Measurements from ENCODE around the gene ABCC5.

The ABCC5 gene

DNA sequence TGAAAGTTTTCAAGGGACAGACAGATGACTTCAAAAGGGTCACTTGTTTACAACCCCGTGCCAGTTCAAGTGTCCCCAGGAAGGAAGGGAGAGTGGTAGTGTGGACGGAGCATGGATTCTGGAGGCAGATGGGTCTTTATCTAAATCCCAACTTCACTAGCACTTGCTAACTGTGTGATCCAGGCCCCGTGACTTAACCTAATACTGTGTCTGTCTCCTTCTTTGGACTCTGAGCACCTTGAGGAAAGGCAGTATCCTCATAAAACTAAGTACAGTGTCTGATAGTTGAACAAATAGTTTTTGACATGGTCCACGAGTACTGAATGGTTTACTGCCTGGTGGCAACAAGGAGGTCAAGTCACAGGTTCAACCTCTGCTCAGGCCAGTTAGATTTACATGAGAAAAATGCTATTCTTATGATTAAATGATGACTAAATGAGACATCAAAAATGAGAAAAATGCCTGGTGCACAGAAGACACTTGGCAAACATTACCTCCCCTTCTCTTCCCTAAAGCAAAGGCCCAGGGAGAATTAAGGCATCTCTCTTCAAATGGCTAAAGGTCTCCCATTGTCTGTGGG lies 48.9 kb downstream of the ABCC5 start:
- DNase-seq: no peak

- no peak for DNase-seq
These were observed 50.0 kb downstream of the ABCC5 start for GRCh38 chr3:183967693-183968092.

DNA sequence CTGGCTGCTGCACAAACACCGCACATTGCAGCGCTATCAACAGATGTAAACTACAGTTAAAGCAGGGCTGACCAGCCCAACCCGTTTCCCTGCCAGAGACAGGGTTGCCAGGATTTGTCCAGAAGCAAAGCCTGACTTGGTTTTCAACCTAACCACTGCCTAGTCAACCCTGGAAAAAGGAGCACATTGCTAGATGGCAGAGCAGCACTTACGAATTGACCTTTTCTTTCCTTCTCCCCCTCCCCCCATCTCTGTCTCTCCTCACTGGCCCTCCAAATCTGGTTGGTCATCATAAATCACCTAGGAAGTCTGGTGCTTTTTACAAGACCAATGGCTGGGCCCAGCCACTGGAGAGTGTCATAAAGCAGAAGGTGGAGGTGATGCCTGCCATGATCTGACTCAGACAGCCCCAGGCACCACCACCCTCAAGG lies 51.3 kb downstream of the ABCC5 start:
- no peak for DNase-seq

GRCh38 chr3:183962807-183963206 lies 54.9 kb downstream of the ABCC5 start:
- no peak for DNase-seq

DNA sequence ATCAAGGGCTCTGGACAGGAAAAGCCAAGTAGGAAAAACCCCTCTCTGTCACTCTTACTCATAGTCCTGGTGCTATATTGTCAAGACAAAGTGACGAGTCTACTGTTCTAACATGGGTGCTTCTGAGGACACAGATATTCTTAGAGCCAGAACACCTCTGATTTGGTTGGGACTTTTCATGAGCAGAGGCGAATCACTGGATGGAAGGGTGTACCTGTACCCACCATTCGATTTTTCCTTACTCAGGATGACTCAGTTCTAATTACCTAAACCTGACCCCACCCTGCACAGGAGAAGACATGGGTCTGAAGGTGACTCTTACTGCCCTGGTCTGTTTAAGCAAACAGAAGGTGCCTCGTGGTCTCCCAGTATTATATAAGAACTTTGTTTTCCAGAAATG lies 58.5 kb downstream of the ABCC5 start:
- DNase-seq: no peak

- no peak for DNase-seq
These were observed 58.9 kb downstream of the ABCC5 start for GRCh38 chr3:183958775-183959174.

GRCh38 chr3:183958226-183958625 lies 59.5 kb downstream of the ABCC5 start:
- DNase-seq: no peak

DNA sequence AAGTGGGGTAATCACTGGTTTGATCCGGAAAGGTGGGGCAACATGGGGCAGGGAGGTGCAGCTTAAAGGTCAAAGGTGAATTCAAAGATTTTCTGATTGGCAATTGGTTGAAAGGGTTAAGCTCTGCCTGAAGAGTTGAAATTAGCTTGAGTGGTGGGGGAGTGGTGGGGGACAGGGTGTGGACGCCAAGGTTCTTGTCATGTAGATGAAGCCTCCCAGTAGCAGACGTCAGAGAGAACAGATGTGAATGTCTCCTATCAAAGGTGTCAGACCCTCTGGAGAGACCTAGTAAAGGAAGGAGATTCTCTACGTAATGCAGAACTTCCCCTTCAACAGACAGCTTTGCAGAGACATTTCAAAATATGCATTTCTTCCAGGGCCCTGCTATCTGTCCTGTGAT lies 62.8 kb downstream of the ABCC5 start:
- DNase-seq: no peak

DNA sequence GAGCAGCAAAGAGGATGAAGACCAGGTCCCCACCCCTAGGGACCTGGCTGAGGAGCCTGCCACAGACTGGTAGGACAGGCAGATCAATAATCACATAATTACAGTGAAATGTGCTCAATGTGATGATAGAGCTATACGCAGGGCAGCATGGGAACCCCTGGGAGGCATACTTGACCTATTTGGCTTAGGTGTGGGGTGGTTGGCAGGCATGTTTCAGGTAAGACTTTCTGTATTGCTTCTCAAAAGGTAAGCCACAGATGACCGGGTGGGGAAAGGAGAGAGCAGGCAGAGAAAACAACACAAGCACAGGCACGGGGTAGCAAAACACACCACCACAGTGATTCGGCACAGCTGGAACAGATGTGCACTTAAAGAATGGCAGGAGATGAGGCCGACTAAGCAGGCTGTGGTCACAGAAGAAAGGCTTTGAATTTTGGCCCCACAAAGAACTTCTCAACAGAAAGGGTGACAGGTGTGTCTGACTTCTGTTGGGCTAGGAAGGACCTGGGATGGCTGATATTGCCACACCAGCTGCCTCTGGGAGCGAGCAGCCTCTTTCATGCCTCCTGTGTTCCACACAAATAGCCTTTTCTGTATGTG lies 64.1 kb downstream of the ABCC5 start:
- DNase-seq: no peak

- no peak for DNase-seq
These were observed 66.2 kb downstream of the ABCC5 start for GRCh38 chr3:183951459-183951858.

GRCh38 chr3:183949690-183950089 lies 68.0 kb downstream of the ABCC5 start:
- no peak for DNase-seq

DNA sequence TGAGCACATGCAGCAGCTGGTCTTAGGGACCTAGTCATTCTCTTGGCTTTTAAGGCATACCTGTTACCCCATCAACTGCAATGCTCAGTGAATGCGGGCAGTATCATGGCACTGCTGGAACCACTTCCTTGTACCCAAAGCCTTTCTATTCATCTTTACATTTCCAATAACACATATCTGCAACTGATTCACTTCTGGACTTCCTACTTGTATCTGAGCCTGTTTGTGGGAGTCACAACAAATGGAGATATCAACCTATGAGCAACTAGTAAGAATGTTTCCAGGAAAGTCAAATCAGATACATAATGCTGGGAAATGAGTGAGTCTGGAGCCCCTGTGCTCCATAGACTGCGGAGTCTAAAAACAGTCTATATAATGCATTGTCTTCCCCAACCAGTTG lies 71.6 kb downstream of the ABCC5 start:
- no peak for DNase-seq

DNA sequence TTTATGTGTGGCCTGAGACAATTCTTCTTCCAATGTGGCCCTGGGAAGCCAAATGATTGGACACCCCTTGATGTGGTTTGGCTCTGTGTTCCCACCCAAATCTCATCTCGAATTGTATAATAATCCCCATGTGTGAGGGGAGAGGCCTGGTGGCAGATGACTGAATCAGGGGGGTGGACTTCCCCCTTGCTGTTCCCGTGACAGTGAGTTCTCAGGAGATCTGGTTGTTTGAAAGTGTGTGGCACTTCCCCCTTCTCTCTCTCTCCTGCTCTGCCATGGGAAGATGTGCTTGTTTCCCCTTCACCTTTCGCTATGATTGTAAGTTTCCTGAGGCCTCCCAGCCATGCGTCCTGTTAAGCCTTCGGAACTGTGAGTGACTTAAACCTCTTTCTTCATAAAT lies 72.9 kb downstream of the ABCC5 start:
- DNase-seq: no peak

- no peak for DNase-seq
These were observed 73.9 kb downstream of the ABCC5 start for GRCh38 chr3:183943739-183944138.

DNA sequence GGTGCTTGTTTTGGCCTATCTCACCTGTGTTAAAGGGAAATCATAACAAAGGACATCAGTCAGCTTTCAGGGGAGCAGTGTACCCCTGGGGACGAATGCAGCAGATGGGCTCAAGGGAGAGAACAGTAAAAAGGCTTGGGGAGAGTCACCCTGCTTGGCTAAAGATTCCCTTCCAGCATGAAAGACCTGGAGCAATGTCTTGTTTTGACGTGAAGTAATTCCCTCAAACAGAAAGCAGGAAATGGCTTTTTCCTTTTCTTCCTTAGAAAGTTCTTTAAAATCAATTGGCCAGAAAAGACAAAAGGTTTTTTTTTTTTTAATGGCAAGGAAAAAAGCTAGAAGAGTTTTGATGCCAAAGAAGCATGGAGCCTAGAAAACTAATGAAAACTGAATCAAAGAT lies 76.5 kb downstream of the ABCC5 start:
- DNase-seq: no peak

DNA sequence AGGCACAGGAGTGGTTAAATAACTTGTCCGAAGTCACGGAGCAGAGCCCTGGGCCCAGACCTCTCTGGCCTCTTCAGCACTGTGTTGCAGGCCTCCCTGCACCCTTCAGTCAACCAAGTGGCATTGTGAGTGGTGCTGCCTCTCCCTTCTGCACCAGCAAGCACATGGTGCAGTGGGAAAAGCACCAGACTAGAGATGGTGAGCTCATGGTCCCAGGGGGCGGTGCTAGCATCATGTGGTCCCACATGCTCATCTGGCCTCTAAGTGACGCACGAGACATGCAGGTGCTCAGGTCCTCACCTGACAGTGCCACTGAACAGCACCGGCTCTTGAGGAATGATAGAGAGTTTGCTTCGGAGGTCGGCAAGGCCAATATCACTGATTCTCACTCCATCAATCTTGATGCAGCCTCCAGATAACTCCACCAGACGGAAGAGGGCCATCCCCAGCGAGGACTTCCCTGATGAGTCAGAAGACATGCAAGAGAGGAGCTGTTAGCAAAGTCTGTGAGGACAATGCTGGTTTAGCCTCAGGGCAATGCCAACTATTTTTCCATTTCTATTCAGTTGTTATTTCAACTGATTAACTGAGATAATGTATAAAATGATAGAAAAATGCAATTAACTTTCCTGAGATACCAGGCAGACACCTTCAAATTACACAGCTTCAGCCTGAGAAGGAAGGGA lies 79.9 kb downstream of the ABCC5 start:
- DNase-seq: no peak

DNA sequence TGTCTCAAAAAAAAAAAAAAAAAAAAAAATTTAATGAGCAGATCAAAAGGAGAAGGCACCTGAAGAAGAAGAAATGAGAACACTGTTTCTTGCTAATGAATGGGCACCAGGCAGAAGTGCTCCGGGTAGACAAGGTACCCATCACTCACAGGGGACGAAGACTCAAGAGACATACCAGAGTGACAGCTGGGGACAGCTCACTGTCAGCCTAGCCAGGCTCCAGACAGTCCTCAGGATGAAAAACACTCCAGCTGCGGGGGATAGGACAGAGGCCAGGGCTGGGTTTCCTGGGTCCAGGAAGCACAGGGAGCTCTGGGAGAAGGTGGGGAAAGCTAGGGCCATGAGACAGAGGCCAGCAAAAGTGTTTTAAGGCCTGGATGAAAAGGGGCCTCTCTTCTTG lies 84.5 kb downstream of the ABCC5 start:
- no peak for DNase-seq

DNA sequence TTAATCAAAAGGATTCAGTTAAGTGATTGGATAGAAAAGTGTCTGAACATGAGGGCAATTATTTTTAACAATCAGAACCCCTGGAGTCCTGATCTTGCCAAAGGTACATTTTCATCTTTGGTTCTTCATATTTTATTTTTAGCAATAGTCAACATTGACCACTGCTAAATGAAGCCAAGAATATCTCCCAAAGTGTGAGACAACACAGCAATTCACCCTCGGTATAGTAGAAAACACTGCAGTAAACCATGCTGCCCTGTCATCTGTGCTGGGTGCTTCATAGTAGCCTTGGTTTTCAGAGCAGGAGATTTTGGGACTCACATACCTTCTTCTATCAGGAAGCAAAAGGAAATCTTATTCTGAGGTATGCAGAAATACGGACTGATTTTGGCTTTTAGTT lies 85.8 kb downstream of the ABCC5 start:
- DNase-seq: no peak

GRCh38 chr3:183930086-183930485 lies 87.6 kb downstream of the ABCC5 start:
- no peak for DNase-seq

DNA sequence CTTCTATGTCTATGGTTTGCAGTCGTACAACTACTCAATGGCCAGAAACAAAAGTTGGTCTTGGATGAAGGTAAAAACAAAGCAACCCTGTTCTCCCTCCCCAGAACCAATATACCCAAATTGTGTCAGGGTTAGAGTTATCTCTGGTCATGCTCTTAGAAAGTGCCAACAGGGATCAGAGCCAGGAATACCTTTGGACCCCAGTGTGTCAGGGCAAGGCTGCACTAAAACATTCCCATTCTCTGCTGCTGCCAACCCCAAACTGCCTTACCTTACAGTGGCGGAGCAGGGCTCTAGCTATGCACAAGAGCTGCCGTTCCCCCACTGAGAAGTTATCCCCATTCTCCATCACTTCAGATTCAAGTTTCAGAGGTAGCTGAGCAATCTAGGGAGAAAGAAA lies 90.6 kb downstream of the ABCC5 start:
- DNase-seq: no peak

DNA sequence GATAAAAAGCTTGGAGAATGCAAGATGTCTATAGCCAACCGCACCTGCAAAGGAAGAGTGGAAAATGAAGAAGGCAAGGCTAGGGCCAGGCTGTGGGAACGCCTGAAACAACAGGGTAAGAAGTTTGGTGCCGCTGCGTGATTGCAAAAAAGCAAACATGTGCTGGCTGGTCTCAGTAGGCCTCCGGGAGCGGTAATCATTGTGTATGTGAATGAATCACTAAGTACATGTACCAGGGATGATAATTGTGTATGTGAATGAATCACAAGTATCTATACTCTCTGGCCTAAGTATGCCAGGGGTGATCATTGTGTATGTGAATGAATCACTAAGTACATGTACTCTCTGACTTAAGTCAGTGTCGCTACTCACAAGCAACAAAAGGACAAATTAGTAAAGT lies 92.7 kb downstream of the ABCC5 start:
- DNase-seq: no peak

DNA sequence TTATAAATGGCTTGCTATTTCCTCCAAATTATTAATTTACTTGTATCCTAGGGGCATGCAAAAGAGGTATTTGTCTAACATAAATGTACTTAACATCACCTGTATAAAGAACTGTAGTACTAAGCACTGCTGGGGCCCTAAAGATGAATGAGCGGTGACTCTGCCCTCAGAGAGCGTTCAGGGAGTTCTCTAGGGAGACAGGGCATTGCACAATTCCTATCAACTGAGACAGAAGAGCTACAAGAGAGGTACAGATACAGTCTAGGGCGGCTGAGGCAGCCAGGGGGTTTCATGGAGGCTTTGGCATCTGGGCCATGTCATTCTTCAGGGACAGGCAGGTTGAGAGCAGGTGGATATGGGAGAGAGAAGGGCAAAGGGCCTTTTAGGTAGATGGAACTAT lies 93.1 kb downstream of the ABCC5 start:
- no peak for DNase-seq

DNA sequence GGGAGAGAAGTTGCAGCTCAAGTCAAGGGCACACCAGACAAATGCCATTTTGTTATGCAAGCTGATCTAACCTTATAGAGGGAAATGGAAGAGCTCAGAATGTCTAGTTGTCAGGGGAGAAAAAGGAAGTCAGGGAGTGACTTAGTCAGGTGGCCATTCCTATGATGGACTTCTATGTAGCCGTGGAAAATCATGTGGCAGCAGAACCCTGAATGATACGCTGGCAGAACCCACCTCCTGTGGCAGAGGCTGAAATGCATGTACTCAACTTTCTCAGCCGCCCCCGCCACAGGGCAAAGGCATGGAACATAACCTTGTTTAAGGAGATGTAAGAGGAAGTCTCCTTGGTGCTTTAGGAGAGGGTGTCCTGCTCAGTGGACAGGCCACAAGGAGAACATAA lies 95.3 kb downstream of the ABCC5 start:
- no peak for DNase-seq

DNA sequence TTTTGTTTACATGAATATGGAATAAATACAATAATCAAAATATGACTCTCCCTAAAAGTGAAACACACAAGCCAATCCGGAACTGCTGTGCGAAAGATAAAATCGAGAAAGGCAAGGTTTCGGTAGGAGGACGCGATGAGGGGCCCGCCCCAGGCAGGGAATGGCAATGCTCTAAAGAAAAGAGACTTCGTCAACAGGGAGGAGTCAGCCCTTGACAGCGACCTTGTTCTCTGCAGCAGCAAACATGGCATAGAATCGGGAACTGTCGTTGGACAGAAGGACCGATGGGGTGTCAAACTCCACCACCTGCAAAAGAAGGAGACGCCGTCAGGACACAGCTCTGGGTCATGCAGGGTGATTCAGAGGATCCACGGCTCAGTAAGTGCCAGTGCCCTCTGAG lies 96.6 kb downstream of the ABCC5 start:
- no peak for DNase-seq

DNA sequence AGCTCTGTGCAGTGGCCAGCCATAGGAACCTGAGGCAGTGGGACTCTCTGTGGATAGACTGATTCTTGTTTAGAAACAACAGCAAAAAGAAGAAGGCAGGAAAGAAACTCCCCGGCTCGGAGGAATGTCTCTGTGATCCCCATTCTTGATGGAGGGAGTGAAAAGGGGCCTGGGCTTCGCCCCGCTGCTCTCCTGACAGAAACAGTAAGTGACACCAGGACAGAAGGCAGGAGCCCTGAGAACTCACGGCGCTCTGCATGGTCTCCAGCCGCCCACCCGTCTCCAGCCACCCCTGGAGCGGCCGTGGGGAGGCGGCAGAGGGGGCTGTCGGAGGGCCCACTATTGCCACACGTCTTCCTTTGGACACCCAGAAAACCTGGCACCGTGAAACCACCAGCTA lies 97.3 kb downstream of the ABCC5 start:
- no peak for DNase-seq
